OCI-M2 (cell line): ENCODE measurements around the gene ATP8A2.

Source experiments
- DNase-seq: peaks from one replicate; lab custom pipeline; 2025; ENCODE audit not compliant: unreplicated experiment; lab: John Stamatoyannopoulos, UW

ATP8A2 gene

DNA sequence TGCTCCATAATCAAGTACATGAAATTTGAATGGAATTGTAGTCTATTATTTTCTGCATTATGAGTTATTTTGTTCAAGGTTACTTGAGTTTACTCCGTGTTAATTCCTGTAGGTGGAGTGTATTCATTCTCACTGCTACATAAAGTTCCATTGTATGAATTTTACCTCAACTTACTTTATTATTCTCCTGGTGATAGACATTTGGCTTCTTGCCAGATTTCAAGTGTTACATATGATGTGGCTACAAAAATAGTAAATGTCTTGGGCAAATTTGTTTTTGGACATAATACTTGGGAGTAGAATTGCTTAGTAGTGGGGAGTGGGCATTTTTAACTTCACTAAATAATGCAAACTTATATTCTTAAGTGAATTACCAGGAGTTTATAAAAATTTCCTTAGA lies 351.1 kb downstream of the ATP8A2 start:
- no peak for DNase-seq

DNA sequence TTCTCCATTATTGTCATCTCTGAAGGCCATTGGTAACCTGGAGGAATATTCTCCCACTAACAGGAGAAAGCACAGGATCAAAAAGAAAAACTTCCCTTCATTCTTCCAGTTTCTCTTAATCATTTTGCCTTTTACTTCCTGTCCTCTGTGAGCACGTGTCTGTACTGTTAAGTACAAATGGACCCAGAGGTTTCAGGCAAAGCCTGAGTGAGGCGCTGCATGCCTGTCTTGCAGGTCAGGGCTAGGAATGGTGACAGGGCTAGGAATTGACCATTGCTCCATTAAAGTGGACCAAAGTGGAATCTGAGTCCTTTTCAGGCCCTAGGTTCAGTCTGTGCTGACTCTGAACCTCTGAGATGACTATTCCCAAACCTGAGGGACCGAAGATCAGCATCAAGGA lies 353.3 kb downstream of the ATP8A2 start:
- DNase-seq = no peak

DNA sequence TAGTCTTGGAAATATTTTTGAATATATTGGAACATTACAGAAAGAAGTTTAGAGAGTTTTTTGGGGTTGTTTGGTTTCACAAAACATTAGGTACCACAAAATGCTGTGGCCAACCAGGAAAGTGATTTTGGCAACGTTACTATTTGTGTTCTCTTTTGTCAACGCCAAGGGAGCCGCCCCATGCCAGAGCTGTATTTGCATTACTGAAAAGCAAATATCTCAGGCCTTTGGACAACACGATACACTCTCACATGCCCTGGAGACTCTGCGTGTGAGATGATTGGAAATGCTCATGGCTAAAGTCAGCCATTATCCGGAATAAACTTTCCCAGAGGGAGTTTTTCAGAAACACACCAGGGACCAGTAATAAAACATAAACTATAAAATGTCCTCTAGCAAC lies 355.5 kb downstream of the ATP8A2 start:
- no peak for DNase-seq

DNA sequence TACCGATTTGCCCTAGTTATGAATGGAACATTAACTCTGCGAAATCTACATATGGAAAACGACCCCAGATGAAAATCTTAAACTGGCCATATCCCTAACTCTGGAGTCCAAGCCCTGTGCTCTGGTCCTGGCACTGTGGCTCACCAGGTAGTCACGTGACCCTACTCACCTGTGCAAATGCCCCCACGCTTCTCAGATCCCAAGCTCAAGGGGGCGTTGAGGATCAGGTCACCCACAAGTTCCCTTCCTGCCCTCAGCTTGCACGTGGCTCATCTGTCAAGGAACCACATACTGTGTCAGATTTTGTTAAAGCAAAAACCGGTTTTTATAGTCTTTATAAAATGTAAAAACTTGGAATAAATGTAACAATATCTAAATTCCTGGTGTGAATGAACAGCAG lies 356.0 kb downstream of the ATP8A2 start:
- DNase-seq = no peak

DNA sequence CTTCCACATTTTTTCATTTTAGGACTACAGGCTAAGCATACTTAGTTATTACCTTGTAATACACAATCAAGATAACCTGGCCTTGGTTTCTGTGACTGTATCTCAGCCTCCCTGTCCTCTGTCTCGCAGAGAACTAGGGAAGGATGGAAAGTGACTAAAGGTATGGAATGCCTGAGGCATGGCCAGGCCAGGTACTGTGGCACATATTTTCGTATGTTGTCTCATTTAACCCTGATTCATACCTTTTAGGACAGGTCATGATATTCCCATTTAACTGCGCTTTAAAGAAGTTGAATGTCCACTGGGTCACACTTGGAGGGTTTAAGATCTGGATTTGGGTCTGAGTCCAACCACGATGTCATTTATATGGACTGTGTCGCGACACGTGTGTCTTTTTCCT lies 357.4 kb downstream of the ATP8A2 start:
- DNase-seq = no peak

DNA sequence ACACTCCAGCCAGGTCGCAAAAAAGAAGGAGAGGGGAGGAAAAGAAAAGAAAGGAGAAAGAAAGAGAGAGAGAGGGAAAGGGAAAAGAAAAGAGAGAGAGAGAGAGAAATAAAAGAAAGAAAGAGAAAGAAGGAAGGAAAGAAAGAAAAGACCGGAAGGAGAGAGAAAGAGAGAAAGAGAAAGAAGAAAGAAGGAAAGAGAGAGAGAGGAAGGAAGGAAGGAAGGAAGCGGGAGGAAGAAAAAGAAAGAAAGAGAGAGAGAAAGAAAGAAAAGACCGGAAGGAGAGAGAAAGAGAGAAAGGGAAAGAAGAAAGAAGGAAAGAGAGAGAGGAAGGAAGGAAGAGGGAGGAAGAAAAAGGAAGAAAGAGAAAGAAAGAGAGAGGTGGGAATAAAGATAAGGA lies 359.3 kb downstream of the ATP8A2 start:
- DNase-seq = no peak

DNA sequence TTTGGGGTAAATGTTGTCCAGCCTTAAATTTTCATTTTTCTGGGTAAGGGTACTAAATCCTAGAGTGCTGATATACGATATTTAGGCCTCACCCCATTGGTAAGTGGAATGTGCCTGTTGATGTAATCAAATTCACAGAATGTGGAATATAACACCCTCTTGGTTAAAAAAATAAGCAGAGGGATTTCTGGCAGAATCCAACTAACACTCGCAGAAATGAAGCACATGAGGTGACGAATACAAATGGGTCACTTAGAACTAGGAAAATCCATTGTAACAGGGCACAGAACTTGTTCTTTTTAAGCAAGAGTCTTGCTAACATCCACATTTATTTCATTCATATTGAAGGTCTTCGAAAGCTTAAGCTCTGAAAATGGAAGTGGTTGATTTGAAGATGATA lies 359.8 kb downstream of the ATP8A2 start:
- DNase-seq = no peak

DNA sequence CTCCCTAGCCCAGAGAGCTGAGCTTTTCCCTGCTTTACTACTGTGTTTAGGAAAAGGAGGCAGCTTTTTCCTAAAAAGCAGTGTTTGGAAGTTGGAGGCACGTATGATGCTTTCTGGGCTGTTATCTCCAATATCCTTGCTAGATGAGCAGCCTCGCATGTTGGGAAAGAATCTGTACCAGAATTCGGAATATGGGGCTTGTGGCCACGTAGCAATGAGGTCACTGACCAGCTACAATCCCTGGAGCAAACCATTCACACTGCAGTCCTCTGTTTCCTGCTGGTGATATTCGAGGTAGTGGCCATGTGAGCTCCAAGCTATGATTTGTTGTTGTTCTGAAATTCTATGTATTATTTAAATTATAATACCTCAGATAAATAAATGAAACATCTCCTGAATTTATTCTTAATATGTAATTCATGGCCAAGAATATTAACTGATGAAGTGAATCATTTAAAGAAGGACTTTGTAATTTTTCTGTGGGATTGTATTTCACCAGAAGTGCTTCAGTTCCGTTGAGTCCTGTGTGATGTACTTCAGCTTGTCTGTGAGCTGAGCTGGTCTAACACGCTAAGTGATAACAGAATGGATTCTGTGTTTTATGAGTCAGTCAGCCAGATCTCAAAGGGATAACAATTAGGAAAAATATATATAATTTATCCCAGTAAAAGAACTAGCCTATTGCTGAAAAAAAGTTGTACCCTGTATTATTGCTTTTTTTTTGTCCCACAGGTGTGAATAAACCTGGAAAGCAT lies 360.5 kb downstream of the ATP8A2 start:
- DNase-seq = no peak

DNA sequence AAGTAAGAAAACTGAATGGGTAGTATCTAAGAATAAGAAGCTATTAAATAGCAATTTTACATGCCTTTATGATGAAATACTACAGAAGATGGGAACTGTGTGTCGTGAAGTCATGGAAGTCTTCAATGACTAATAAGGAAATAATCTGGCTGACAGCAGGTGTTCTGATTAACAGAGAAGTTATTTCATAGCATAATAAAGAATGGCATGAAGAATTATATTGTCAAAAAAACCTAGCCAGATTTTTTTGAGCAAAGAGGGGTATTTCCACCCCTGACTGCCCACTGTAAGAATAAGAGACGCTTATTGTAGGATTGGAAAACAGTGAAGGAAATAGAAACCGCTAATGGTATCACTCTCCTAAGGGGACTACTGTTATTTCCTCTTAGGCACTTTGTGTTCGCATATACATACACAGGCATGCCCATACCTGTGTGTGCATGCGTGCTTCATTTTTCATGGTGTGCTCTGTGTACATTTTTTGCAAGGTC lies 361.3 kb downstream of the ATP8A2 start:
- DNase-seq = no peak

DNA sequence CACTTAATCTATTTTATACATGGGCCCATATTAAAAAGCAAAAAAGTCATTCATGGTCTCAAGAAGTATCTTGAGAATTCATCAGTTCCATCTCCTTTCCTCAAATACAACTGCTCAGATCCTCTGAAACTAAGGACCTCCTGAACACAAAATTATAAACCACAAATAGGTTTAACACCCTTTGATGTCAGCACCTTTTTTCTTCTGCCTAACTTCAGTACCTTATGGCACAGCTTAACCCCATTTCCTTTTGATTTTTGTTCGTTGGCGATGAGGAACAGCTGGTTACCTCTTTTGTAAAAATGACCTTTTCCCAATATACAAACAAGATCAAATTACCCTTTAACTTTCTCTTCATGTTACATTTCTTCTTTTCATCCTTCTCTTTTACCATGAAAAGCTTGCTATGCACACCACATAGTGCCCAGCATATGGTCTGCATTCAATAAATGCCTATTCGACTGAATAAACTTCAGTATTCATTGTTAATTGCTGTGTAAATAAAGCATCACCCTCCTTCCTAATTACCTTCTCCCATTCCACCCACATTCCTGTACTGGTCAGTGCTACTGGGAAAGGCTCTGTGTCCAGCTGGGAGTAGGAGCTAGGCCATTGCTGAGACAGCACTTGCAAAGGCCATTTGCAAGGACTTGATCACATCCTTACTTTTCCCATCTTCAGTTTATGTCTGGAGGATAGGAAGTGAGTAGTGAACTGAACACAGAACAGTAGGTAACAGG lies 362.1 kb downstream of the ATP8A2 start:
- DNase-seq = no peak

DNA sequence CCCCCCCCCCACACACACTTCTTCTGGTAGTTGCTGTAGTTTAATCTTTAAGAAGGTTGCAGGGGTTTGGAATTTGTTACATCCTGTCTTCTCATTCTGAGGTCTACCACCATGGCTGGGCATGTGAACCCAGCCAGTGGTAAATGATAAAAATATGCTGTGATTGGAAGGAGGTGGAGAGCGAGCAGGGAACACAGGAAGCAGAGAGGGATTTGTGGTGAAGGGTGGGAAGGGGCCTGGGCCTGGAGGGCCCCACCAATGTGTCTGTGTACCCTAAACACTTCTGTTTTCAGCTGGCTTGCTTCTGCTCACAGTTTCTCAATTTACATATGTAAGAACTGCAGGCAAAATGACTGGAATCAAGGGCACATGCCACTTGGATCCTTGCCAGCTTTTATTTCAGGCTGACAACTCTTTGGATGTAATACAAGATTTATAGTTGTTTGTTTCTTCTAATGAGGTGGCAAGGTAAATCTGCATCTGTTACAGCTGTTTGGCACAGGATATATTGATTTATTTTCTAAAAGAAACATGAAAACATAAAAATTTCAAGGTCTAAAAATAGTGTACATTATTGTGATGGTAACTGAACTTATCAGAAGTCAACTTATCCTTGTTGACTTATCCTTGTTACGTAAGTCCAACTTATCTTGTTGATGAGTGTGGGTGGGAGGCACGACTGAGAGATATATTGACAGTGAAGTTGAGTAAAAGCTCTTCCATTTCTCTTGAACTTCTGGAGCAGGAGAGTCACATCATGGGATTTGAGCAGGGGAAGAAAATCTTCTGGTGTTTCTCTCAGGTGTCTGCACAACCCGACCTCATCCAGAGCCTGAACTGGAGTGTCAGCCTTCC lies 366.8 kb downstream of the ATP8A2 start:
- no peak for DNase-seq

DNA sequence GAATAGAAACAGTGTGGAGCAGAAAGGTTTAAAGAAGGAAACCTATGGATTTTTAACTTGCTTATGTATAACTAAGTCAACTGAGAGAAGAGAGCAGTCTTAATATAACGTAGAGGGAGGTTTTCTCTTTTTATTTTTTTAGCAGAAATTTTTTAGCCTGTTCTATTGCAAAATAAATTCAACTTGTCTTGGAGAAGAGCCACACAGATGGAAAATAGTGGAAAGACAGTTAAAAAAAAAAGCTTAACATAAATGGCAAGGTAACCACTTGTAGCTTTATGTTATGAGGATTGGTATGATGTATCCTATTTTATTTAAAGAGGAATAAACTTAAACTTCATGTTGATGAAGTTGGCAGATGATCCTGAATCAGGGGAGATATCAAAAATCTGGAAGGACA lies 367.6 kb downstream of the ATP8A2 start:
- no peak for DNase-seq

DNA sequence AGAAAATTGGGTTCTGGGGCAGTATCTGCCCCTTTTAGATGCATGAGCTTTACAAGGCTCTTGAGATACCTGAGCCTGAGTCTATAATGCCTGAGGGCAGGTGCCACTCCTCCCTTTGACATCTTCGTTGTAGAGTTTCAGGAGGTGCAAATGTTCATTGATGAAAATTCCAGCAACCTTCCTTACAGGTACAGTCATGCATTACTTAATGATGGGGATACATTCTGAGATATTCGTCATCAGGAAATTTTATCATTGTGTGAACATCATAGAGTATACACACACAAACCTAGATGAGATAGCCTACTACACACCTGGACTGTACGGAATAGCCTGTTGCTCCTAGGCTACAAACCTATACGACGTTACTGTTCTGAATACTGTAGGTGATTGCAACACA lies 370.0 kb downstream of the ATP8A2 start:
- DNase-seq = no peak

DNA sequence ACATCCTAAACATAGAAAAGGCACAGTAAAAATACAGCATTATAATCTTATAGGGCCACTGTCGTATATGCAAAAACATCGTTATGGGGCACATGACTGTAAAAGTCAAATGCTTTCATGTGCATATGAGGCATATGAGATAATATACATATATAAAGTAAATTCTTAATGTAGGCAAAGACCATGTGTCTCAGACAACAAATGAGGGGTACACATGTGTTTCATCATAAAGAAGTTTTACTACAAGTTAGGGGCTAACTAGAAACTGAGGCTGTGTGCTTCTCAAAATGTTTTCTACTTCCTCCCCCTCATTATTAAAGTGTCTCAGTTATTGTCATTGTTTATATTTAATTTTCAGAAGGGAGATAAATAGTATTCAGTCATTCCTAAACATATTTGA lies 370.4 kb downstream of the ATP8A2 start:
- DNase-seq = no peak

DNA sequence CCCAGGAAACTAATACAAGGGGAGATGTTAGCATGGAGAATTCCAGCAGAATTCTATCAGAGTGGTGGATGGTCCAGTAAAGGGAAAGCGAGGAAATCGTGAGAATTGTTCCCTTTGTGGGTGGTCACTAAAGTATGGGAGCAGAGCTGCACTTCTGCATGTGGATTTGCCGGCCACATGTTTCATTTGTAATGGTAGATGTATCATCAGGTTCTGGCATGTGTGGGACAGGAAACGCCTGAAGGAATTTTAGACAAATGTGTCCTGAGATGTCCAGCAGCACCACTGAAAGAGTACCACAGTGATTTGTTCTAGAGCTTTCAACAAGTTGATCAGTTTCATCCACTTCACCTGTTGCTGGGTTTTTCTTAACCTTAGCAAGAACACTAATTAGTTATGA lies 371.6 kb downstream of the ATP8A2 start:
- DNase-seq = no peak

DNA sequence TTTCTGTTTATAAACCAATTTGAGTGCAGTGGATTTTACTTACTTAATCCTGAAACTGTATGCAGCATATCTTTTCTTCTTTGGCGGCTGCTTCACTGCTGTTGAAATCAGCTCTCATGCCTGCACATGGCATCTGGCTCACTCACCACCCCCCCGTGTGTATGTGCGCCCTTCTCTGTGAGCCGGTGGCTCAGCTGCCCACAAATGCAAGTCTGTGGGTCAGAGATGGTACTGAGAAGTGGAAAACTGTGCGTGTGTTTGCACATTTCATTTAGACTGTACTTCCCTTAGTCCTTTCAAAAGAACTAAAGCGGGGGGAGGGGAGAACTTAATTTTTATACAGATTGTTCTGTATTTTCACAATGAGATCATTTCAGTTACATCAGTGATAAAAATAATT lies 372.4 kb downstream of the ATP8A2 start:
- DNase-seq = no peak

DNA sequence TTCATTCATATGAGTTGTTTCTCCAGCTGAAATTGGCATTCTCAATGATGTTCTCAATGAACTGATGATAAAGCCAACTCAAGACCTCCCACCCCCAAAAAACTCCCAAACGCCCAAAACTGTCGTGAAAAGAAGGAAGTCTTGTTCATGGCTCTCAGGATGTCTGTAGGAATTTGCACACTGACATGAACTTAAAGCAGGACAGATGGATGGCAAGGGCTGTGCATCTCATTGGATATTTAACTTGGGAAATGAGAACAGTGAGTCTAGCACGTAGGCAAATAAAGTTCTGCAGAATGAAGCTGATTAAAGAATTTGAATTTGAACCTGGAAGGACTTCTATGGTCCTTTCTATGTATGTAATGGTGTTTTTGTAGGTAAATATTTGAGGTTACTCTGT lies 374.4 kb downstream of the ATP8A2 start:
- no peak for DNase-seq

DNA sequence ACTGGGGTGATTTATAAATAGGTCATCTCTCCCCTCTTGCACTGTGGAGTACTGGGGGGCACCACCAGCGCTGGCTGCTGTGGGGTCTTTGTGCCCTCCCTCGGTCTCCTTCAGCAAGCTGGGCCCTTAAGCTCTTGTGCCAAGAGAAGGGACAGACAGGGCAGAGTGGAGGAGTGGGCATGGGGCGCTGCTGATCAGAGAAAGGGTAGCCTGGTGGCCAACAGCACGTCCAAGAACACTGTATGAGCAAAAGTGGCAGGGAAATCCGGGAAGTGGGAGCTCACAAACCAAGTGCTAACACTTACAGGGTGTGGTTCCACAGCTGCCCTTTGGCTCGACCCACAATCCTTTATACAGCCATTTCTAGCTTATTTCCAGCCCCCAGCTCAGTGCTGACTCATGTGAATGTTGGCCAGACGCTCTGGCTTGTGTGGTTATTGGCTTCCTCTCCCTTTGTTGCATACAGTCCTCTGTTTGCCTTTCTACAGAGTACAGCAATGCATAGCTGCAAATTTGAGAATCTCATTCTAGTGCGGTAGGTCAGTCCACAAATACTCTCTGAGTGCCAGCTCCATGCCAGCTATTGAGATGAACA lies 381.3 kb downstream of the ATP8A2 start:
- no peak for DNase-seq

DNA sequence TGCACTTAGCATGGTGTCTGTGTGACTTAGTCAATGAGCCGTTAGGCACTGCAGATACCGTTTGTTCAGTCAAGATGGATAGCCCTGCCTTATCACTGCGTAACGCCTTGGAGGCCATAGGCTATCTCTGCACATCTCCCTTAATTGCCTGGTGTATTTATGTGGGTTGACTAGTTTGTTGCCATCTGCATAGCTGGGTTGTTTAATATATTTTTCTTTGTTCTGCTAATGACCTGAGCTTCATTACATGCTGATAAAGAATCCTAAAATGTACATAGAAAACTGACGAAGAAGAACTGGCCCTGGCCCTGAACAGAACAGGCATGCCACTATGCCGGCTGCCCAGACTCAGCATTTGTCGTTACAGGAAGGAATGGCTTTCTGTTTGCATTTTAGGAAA lies 382.2 kb downstream of the ATP8A2 start:
- no peak for DNase-seq

DNA sequence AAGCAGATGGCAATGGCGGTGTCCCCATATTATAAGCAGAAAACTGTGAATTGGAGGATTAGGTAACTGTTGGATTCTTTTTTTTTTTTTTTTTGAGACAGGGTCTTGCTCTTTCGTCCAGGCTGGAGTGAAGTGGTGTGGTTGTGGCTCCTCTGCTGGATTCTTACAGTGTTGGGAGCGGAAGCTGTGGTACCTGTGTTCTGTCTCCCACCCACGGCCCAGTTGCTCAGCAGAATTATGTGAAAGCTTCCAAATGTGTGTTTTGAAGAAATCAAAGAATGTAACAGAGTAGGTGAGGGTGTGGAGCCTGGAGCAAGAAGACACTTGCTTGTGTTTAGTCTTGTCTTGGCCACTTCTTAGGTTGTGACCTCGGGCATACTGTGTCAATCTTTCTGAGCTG lies 384.5 kb downstream of the ATP8A2 start:
- DNase-seq = no peak

DNA sequence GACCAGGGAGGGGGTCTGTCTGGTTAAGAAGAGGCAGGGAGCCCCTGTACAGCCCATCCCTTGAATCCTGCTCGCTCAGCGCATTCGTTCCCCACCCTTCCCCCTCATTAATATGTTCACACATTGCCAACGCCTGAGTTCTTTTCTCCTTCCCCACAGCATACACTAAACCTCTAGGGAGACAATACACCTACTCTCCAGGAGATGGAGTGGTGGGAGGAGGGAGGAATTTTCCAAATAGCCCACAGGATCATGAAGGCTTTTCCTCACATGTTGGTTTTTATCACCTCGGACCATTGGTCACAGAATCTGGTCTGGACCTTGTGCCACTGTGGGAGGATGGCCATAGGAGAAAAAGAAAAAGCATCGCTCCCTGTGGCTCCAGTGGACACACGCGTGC lies 385.1 kb downstream of the ATP8A2 start:
- DNase-seq = no peak
